ENCODE data around the gene RAB4A.
"Not testable (repeated sequence)": the region's sequence is repeated elsewhere in the genome, so short reads cannot be mapped to it uniquely, and the experiment has no call there.

RAB4A gene

GRCh38 chr1:229271448-229272159 lies 693 bp downstream of the RAB4A start:
- no peak for DNase-seq (ENCODE audit: low read depth in 1 of 2, low spot score in 1 of 2)

- DNase-seq (ENCODE audit: low read depth in 1 of 2, low spot score in 1 of 2): no peak
Measured at GRCh38 chr1:229272164-229273158, 1.6 kb downstream of the RAB4A start.

- no peak for DNase-seq (ENCODE audit: low read depth in 1 of 2, low spot score in 1 of 2)
Measured at GRCh38 chr1:229273507-229274232, 2.8 kb downstream of the RAB4A start.

- no peak for DNase-seq (ENCODE audit: low read depth in 1 of 2, low spot score in 1 of 2)
Measured at GRCh38 chr1:229275005-229275404, 4.1 kb downstream of the RAB4A start.

- DNase-seq (ENCODE audit: low read depth in 1 of 2, low spot score in 1 of 2): no peak
Measured at GRCh38 chr1:229278120-229278741, 7.3 kb downstream of the RAB4A start.

GRCh38 chr1:229279242-229279641 lies 8.3 kb downstream of the RAB4A start:
- DNase-seq (ENCODE audit: low read depth in 1 of 2, low spot score in 1 of 2): no peak

GRCh38 chr1:229280037-229280828 lies 9.3 kb downstream of the RAB4A start:
- no peak for DNase-seq (ENCODE audit: low read depth in 1 of 2, low spot score in 1 of 2)

GRCh38 chr1:229280921-229281320 lies 10.0 kb downstream of the RAB4A start:
- no peak for DNase-seq (ENCODE audit: low read depth in 1 of 2, low spot score in 1 of 2)

- no peak for DNase-seq (ENCODE audit: low read depth in 1 of 2, low spot score in 1 of 2)
Measured at GRCh38 chr1:229281339-229281926, 10.5 kb downstream of the RAB4A start.

GRCh38 chr1:229282295-229282823 lies 11.4 kb downstream of the RAB4A start:
- DNase-seq (ENCODE audit: low read depth in 1 of 2, low spot score in 1 of 2): no peak

GRCh38 chr1:229283183-229283611 lies 12.3 kb downstream of the RAB4A start:
- no peak for DNase-seq (ENCODE audit: low read depth in 1 of 2, low spot score in 1 of 2)

GRCh38 chr1:229284887-229285286 lies 14.0 kb downstream of the RAB4A start:
- DNase-seq (ENCODE audit: low read depth in 1 of 2, low spot score in 1 of 2): no peak

- no peak for DNase-seq (ENCODE audit: low read depth in 1 of 2, low spot score in 1 of 2)
Measured at GRCh38 chr1:229285440-229285839, 14.5 kb downstream of the RAB4A start.

GRCh38 chr1:229286099-229286766 lies 15.3 kb downstream of the RAB4A start:
- DNase-seq (ENCODE audit: low read depth in 1 of 2, low spot score in 1 of 2): no peak

GRCh38 chr1:229287267-229287666 lies 16.4 kb downstream of the RAB4A start:
- DNase-seq (ENCODE audit: low read depth in 1 of 2, low spot score in 1 of 2): no peak

- DNase-seq (ENCODE audit: low read depth in 1 of 2, low spot score in 1 of 2): no peak
Measured at GRCh38 chr1:229288516-229288915, 17.6 kb downstream of the RAB4A start.

- not testable (repeated sequence) for DNase-seq (ENCODE audit: low read depth in 1 of 2, low spot score in 1 of 2)
Measured at GRCh38 chr1:229291686-229292085, 20.8 kb downstream of the RAB4A start.

- no peak for DNase-seq (ENCODE audit: low read depth in 1 of 2, low spot score in 1 of 2)
Measured at GRCh38 chr1:229293528-229294204, 22.8 kb downstream of the RAB4A start.

Data from activated CD4-positive, alpha-beta T cell treated with anti-CD3 and anti-CD28 coated beads, Interleukin-2, amount 50 U/mL, for 24 hours (primary cell).